ENCODE measurements around the gene EIF5AL1.

The EIF5AL1 gene

GRCh38 chr10:79468841-79469585 lies 43.3 kb upstream of the EIF5AL1 start:
- Histone ChIP-seq H4K91ac (ENCODE audit: low read depth, low read length) (no peak overlapping the region), H3K23ac (ENCODE audit: low read length) (no peak overlapping the region), H3K27ac (ENCODE audit: low read depth, low read length) (no peak overlapping the region), H4K12ac (ENCODE audit: low read depth, low read length) (no peak overlapping the region), H3K4ac (ENCODE audit: low read depth, low read length) (no peak overlapping the region), H2BK5ac (ENCODE audit: low read depth, low read length, poor library complexity) (no peak overlapping the region), H2AFZ (ENCODE audit: insufficient read depth, low read length, poor library complexity) (no peak overlapping the region), H2BK120ac (ENCODE audit: insufficient read depth, low read length, poor library complexity) (no peak overlapping the region), H3K79me2 (ENCODE audit: control insufficient read depth, insufficient read depth, low read length, poor library complexity) (no peaks in the 10 kb centered on the region), H3K79me1 (ENCODE audit: low read length) (no peaks in the 10 kb centered on the region), H3K9ac (ENCODE audit: low read length) (no peak overlapping the region), H2BK12ac (ENCODE audit: low read length) (no peak overlapping the region), H3K27me3 (ENCODE audit: insufficient read depth, low read length) (no peaks in the 10 kb centered on the region), H3K36me3 (ENCODE audit: control insufficient read depth in 1 of 2, insufficient read depth in 2 of 2, low read length in 2 of 2) (no peaks in the 10 kb centered on the region), H3K18ac (ENCODE audit: low read length) (no peak overlapping the region), H2AK5ac (ENCODE audit: low read length) (no peak overlapping the region), H3K4me1 (ENCODE audit: control insufficient read depth in 1 of 2, insufficient read depth in 2 of 2, low read length in 2 of 2) (no peaks in the 10 kb centered on the region), H3K9me3 (ENCODE audit: insufficient read depth, low read depth, low read length) (no peaks in the 10 kb centered on the region), H3K14ac (ENCODE audit: low read length) (no peak overlapping the region), H3K4me3 (ENCODE audit: low read depth, low read length) (no peak overlapping the region), H3K4me2 (ENCODE audit: low read length) (no peak overlapping the region), H4K8ac (ENCODE audit: low read depth, low read length) (no peak overlapping the region)
- WGBS (ENCODE audit: extremely low coverage, insufficient coverage, insufficient read length): no CpG with 5 or more reads among the region's 6 CpGs
- no peak for DNase-seq

- Histone ChIP-seq H3K4me2 (ENCODE audit: low read length) (no peak overlapping the region), H2AFZ (ENCODE audit: insufficient read depth, low read length, poor library complexity) (no peak overlapping the region)
- no CpG with 5 or more reads among the region's 8 CpGs for WGBS (ENCODE audit: extremely low coverage, insufficient coverage, insufficient read length)
These were observed 42.2 kb upstream of the EIF5AL1 start for GRCh38 chr10:79470096-79470495.

GRCh38 chr10:79471776-79472175 lies 40.6 kb upstream of the EIF5AL1 start:
- Histone ChIP-seq H3K9ac (ENCODE audit: low read length) (no peak overlapping the region), H4K8ac (ENCODE audit: low read depth, low read length) (no peak overlapping the region), H3K18ac (ENCODE audit: low read length) (no peak overlapping the region), H2BK12ac (ENCODE audit: low read length) (no peak overlapping the region), H3K79me1 (ENCODE audit: low read length) (no peaks in the 10 kb centered on the region), H3K79me2 (ENCODE audit: control insufficient read depth, insufficient read depth, low read length, poor library complexity) (no peaks in the 10 kb centered on the region), H3K4ac (ENCODE audit: low read depth, low read length) (no peak overlapping the region), H3K4me2 (ENCODE audit: low read length) (no peak overlapping the region), H3K4me3 (ENCODE audit: low read depth, low read length) (no peak overlapping the region), H3K27ac (ENCODE audit: low read depth, low read length) (no peak overlapping the region), H2BK5ac (ENCODE audit: low read depth, low read length, poor library complexity) (no peak overlapping the region), H4K12ac (ENCODE audit: low read depth, low read length) (no peak overlapping the region), H2AFZ (ENCODE audit: insufficient read depth, low read length, poor library complexity) (no peak overlapping the region), H3K23ac (ENCODE audit: low read length) (no peak overlapping the region), H2AK5ac (ENCODE audit: low read length) (no peak overlapping the region), H3K36me3 (ENCODE audit: control insufficient read depth in 1 of 2, insufficient read depth in 2 of 2, low read length in 2 of 2) (no peaks in the 10 kb centered on the region), H4K91ac (ENCODE audit: low read depth, low read length) (no peak overlapping the region), H3K14ac (ENCODE audit: low read length) (no peak overlapping the region), H2BK120ac (ENCODE audit: insufficient read depth, low read length, poor library complexity) (no peak overlapping the region), H3K4me1 (ENCODE audit: control insufficient read depth in 1 of 2, insufficient read depth in 2 of 2, low read length in 2 of 2) (no peaks in the 10 kb centered on the region), H3K27me3 (ENCODE audit: insufficient read depth, low read length) (no peaks in the 10 kb centered on the region), H3K9me3 (ENCODE audit: insufficient read depth, low read depth, low read length) (no peaks in the 10 kb centered on the region)
- WGBS (ENCODE audit: extremely low coverage, insufficient coverage, insufficient read length): no CpG with 5 or more reads among the region's 4 CpGs
- DNase-seq: no peak

More at GRCh38 chr10:79470096-79470495, 42.2 kb upstream of the EIF5AL1 start:
- H3K14ac ChIP-seq (ENCODE audit: low read length): no peak overlapping the region
- no peaks in the 10 kb centered on the region for H3K79me1 ChIP-seq (ENCODE audit: low read length)
- no peak overlapping the region for H4K91ac ChIP-seq (ENCODE audit: low read depth, low read length)
- H3K79me2 ChIP-seq (ENCODE audit: control insufficient read depth, insufficient read depth, low read length, poor library complexity): no peaks in the 10 kb centered on the region
- no peak overlapping the region for H4K12ac ChIP-seq (ENCODE audit: low read depth, low read length)
- H3K27ac ChIP-seq (ENCODE audit: low read depth, low read length): no peak overlapping the region
- no peak overlapping the region for H3K4me3 ChIP-seq (ENCODE audit: low read depth, low read length)
- H3K9ac ChIP-seq (ENCODE audit: low read length): no peak overlapping the region
- no peak overlapping the region for H3K18ac ChIP-seq (ENCODE audit: low read length)
- H2BK120ac ChIP-seq (ENCODE audit: insufficient read depth, low read length, poor library complexity): no peak overlapping the region
- DNase-seq: no peak
- H3K27me3 ChIP-seq (ENCODE audit: insufficient read depth, low read length): no peaks in the 10 kb centered on the region
- no peak overlapping the region for H3K4ac ChIP-seq (ENCODE audit: low read depth, low read length)
- H4K8ac ChIP-seq (ENCODE audit: low read depth, low read length): no peak overlapping the region
- H3K23ac ChIP-seq (ENCODE audit: low read length): no peak overlapping the region
- H2AK5ac ChIP-seq (ENCODE audit: low read length): no peak overlapping the region
- no peaks in the 10 kb centered on the region for H3K4me1 ChIP-seq (ENCODE audit: control insufficient read depth in 1 of 2, insufficient read depth in 2 of 2, low read length in 2 of 2)
- H2BK12ac ChIP-seq (ENCODE audit: low read length): no peak overlapping the region
- H3K9me3 ChIP-seq (ENCODE audit: insufficient read depth, low read depth, low read length): no peaks in the 10 kb centered on the region
- no peaks in the 10 kb centered on the region for H3K36me3 ChIP-seq (ENCODE audit: control insufficient read depth in 1 of 2, insufficient read depth in 2 of 2, low read length in 2 of 2)
- H2BK5ac ChIP-seq (ENCODE audit: low read depth, low read length, poor library complexity): no peak overlapping the region

- Histone ChIP-seq H3K14ac (ENCODE audit: low read length) (no peak overlapping the region), H3K4ac (ENCODE audit: low read depth, low read length) (no peak overlapping the region), H3K9ac (ENCODE audit: low read length) (no peak overlapping the region), H3K27ac (ENCODE audit: low read depth, low read length) (no peak overlapping the region), H3K18ac (ENCODE audit: low read length) (no peak overlapping the region), H2BK12ac (ENCODE audit: low read length) (no peak overlapping the region), H2AK5ac (ENCODE audit: low read length) (no peak overlapping the region), H2BK5ac (ENCODE audit: low read depth, low read length, poor library complexity) (no peak overlapping the region), H3K23ac (ENCODE audit: low read length) (no peak overlapping the region), H2BK120ac (ENCODE audit: insufficient read depth, low read length, poor library complexity) (no peak overlapping the region), H2AFZ (ENCODE audit: insufficient read depth, low read length, poor library complexity) (no peak overlapping the region), H4K8ac (ENCODE audit: low read depth, low read length) (no peak overlapping the region), H4K12ac (ENCODE audit: low read depth, low read length) (no peak overlapping the region), H4K91ac (ENCODE audit: low read depth, low read length) (no peak overlapping the region), H3K4me2 (ENCODE audit: low read length) (no peak overlapping the region), H3K4me3 (ENCODE audit: low read depth, low read length) (no peak overlapping the region), H3K36me3 (ENCODE audit: control insufficient read depth in 1 of 2, insufficient read depth in 2 of 2, low read length in 2 of 2) (no peaks in the 10 kb centered on the region), H3K27me3 (ENCODE audit: insufficient read depth, low read length) (no peaks in the 10 kb centered on the region), H3K4me1 (ENCODE audit: control insufficient read depth in 1 of 2, insufficient read depth in 2 of 2, low read length in 2 of 2) (no peaks in the 10 kb centered on the region), H3K79me1 (ENCODE audit: low read length) (no peaks in the 10 kb centered on the region), H3K9me3 (ENCODE audit: insufficient read depth, low read depth, low read length) (no peaks in the 10 kb centered on the region), H3K79me2 (ENCODE audit: control insufficient read depth, insufficient read depth, low read length, poor library complexity) (no peaks in the 10 kb centered on the region)
- no CpG with 5 or more reads among the region's 7 CpGs for WGBS (ENCODE audit: extremely low coverage, insufficient coverage, insufficient read length)
- DNase-seq: no peak
These were observed 39.9 kb upstream of the EIF5AL1 start for GRCh38 chr10:79472449-79472848.
